GM18505 (cell line): Measurements from ENCODE around the gene NT5C2.
"Not testable (repeated sequence)": the region's sequence is repeated elsewhere in the genome, so short reads cannot be mapped to it uniquely, and the experiment has no call there.

ENCODE experiments used
- ATAC-seq: cut with Tn5 transposase; IDR thresholded peaks from one replicate; pipeline ENCODE4 v1.9.1; 2021; ENCODE audit not compliant: unreplicated experiment
- POLR2A ChIP-seq: IDR thresholded peaks from 4 replicates; pipeline ENCODE4 v1.6.1; 2011; ENCODE audit warnings: borderline replicate concordance; ENCODE audit not compliant: insufficient read depth, insufficient read length; ENCODE audit errors: extremely low read depth

Gene NT5C2

GRCh38 chr10:103154521-103155299, 38.4 kb downstream of the NT5C2 start:
- TF ChIP-seq POLR2A, result no peak
- no peak for ATAC-seq

- no peak for ATAC-seq
- TF ChIP-seq POLR2A, result no peak
These were observed 39.5 kb downstream of the NT5C2 start for GRCh38 chr10:103153302-103154197.

GRCh38 chr10:103149991-103150622, 43.0 kb downstream of the NT5C2 start:
- no peak for ATAC-seq
- no peak for TF ChIP-seq POLR2A

GRCh38 chr10:103147645-103148044, 45.4 kb downstream of the NT5C2 start:
- ATAC-seq, result no peak
- no peak for TF ChIP-seq POLR2A

GRCh38 chr10:103145860-103146466, 47.1 kb downstream of the NT5C2 start:
- no peak for TF ChIP-seq POLR2A
- ATAC-seq, result no peak

GRCh38 chr10:103145046-103145445, 48.0 kb downstream of the NT5C2 start:
- ATAC-seq, result no peak

GRCh38 chr10:103144041-103144440, 49.0 kb downstream of the NT5C2 start:
- ATAC-seq, result no peak
- TF ChIP-seq POLR2A, result no peak

More at GRCh38 chr10:103145046-103145445, 48.0 kb downstream of the NT5C2 start:
- no peak for TF ChIP-seq POLR2A

- ATAC-seq, result not testable (repeated sequence)
These were observed 49.4 kb downstream of the NT5C2 start for GRCh38 chr10:103143641-103144040.

GRCh38 chr10:103141950-103142349, 51.1 kb downstream of the NT5C2 start:
- TF ChIP-seq POLR2A, result no peak
- no peak for ATAC-seq

GRCh38 chr10:103140469-103140868, 52.6 kb downstream of the NT5C2 start:
- TF ChIP-seq POLR2A, result no peak
- ATAC-seq, result no peak

GRCh38 chr10:103139803-103140202, 53.3 kb downstream of the NT5C2 start:
- TF ChIP-seq POLR2A, result no peak
- ATAC-seq, result no peak

GRCh38 chr10:103135168-103135567, 57.9 kb downstream of the NT5C2 start:
- ATAC-seq, result not testable (repeated sequence)

GRCh38 chr10:103130910-103131309, 62.2 kb downstream of the NT5C2 start:
- no peak for TF ChIP-seq POLR2A
- ATAC-seq, result no peak

GRCh38 chr10:103130180-103130579, 62.9 kb downstream of the NT5C2 start:
- ATAC-seq, result not testable (repeated sequence)
